PC-9 (cell line): ENCODE results near the gene LGALS9.

Experiments used
- CTCF ChIP-seq: fragments of 200-600 bp; sonication (generic); conservative IDR thresholded peaks from 2 replicates; pipeline ENCODE4 v1.6.1; 2017; ENCODE audit warnings: mixed run types, antibody characterized with exemption, mild to moderate bottlenecking, moderate library complexity
- EZH2 ChIP-seq: fragments of 200-600 bp; sonication (generic); IDR thresholded peaks from 2 replicates; pipeline ENCODE4 v1.8.0; 2017; ENCODE audit warnings: antibody characterized with exemption, low read depth

GRCh38 chr17:27621942-27622559 is 8.9 kb upstream of the LGALS9 start:
- no peak for TF ChIP-seq CTCF
- TF ChIP-seq EZH2, result no peak
